ENCODE data around the gene ZBED2.
"Not testable (repeated sequence)": the region's sequence is repeated elsewhere in the genome, so short reads cannot be mapped to it uniquely, and the experiment has no call there.

ZBED2 gene

DNA sequence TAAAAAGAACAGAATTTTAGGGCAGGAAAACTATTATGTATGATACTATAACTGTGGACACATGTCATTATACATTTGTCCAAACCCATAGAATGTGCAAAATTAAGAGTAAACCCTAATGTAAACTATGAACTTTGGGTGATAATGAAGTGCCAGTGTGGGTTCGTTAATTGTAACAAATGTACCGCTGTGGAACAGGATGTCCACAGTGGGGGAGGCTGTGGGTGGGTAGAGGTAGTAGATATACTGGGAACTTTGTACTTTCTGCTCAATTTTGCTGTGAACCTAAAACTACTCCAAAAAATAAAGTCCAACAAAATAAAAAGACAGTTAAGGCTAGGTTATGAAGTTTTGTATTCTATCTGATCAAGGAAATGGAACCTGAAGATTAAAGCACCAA is 28.3 kb downstream of the ZBED2 start:
- TF ChIP-seq, protein P1, sequence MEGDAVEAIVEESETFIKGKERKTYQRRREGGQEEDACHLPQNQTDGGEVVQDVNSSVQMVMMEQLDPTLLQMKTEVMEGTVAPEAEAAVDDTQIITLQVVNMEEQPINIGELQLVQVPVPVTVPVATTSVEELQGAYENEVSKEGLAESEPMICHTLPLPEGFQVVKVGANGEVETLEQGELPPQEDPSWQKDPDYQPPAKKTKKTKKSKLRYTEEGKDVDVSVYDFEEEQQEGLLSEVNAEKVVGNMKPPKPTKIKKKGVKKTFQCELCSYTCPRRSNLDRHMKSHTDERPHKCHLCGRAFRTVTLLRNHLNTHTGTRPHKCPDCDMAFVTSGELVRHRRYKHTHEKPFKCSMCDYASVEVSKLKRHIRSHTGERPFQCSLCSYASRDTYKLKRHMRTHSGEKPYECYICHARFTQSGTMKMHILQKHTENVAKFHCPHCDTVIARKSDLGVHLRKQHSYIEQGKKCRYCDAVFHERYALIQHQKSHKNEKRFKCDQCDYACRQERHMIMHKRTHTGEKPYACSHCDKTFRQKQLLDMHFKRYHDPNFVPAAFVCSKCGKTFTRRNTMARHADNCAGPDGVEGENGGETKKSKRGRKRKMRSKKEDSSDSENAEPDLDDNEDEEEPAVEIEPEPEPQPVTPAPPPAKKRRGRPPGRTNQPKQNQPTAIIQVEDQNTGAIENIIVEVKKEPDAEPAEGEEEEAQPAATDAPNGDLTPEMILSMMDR (IDR thresholded peaks at IDR 0.05; ENCODE audit: control insufficient read depth, insufficient read depth, low read depth, low read length, missing control alignments), result no peak
- no peak for DNase-seq (ENCODE audit: low read depth)
- H3K4me3 ChIP-seq (ENCODE audit: control insufficient read depth, low read depth, low read length), result no peak overlapping the region

DNA sequence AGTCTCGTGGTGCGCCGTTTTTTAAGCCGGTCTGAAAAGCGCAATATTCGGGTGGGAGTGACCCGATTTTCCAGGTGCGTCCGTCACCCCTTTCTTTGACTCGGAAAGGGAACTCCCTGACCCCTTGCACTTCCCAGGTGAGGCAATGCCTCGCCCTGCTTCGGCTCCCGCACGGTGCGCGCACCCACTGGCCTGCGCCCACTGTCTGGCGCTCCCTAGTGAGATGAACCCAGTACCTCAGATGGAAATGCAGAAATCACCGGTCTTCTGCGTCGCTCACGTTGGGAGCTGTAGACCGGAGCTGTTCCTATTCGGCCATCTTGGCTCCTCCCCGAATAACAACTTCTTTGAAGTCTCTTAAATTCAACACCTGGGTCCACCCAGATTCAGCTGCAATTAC is 33.2 kb downstream of the ZBED2 start:
- not testable (repeated sequence) for DNase-seq (ENCODE audit: low read depth); H3K4me3 ChIP-seq (ENCODE audit: control insufficient read depth, low read depth, low read length)

- TF ChIP-seq, protein P1 (IDR thresholded peaks at IDR 0.05; ENCODE audit: control insufficient read depth, insufficient read depth, low read depth, low read length, missing control alignments), result no peak
- no peak for DNase-seq (ENCODE audit: low read depth)
- no peak overlapping the region for H3K4me3 ChIP-seq (ENCODE audit: control insufficient read depth, low read depth, low read length)
These were observed 46.4 kb downstream of the ZBED2 start for GRCh38 chr3:111548756-111549155.

- no peak overlapping the region for H3K4me3 ChIP-seq (ENCODE audit: control insufficient read depth, low read depth, low read length)
- TF ChIP-seq, protein P1 (IDR thresholded peaks at IDR 0.05; ENCODE audit: control insufficient read depth, insufficient read depth, low read depth, low read length, missing control alignments), result no peak
- DNase-seq (ENCODE audit: low read depth), result no peak
These were observed 47.1 kb downstream of the ZBED2 start for GRCh38 chr3:111548092-111548491.

DNA sequence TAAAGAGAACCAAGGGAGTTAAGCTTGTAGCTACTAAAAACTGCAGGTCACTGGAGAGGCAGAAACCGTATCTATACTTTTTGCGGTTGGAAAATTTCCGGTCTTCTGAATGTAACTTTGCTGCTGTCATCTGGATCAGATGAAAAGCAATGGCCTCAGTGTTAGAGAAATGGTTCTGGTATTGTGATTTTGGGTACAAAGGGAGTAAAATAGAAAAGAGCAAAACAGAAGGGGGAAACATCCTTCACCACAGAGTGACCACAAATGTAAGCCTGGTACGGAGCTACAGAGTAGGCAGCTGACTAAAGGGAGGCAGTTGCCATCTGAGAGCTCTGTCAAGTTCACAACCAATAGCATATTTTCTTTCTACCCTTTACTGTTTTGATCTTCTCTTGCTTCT is 47.5 kb downstream of the ZBED2 start:
- no peak overlapping the region for H3K4me3 ChIP-seq (ENCODE audit: control insufficient read depth, low read depth, low read length)

GRCh38 chr3:111545349-111545748 is 49.8 kb downstream of the ZBED2 start:
- TF ChIP-seq, protein P1 (IDR thresholded peaks at IDR 0.05; ENCODE audit: control insufficient read depth, insufficient read depth, low read depth, low read length, missing control alignments), result no peak
- no peak for DNase-seq (ENCODE audit: low read depth)
- H3K4me3 ChIP-seq (ENCODE audit: control insufficient read depth, low read depth, low read length), result no peak overlapping the region

More for the DNA sequence above, 47.5 kb downstream of the ZBED2 start:
- TF ChIP-seq, protein P1 (IDR thresholded peaks at IDR 0.05; ENCODE audit: control insufficient read depth, insufficient read depth, low read depth, low read length, missing control alignments), result no peak
- no peak for DNase-seq (ENCODE audit: low read depth)
